22Rv1 (cell line): ENCODE data around the gene TBC1D13.
"Not testable (repeated sequence)": the region's sequence is repeated elsewhere in the genome, so short reads cannot be mapped to it uniquely, and the experiment has no call there.

Source experiments
- CTCF ChIP-seq: fragments of 450-650 bp; IDR thresholded peaks from 2 replicates; pipeline ENCODE4 v1.5.1; 2017; ENCODE audit warnings: mild to moderate bottlenecking
- ZFX ChIP-seq: fragments of 450-650 bp; IDR thresholded peaks from 2 replicates; pipeline ENCODE4 v1.6.1; 2017; ENCODE audit warnings: antibody characterized with exemption, borderline replicate concordance

DNA sequence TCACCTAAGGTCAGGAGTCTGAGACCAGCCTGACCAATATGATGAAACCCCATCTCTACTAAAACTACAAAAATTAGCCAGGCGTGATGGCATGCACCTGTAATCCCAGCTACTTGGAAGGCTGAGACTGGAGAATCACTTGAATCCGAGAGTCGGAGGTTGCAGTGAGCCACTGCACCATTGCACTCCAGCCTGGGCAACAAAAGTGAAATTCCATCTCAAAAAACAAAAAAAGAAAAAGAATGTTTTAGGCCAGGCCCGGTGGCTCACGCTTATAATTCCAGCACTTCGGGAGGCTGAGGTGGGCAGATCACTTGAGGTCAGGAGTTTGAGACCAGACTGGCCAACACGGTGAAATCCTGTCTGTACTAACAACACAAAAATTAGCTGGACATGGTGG is 71.4 kb downstream of the TBC1D13 start:
- not testable (repeated sequence) for TF ChIP-seq CTCF, ZFX
